Fibroblast of the aortic adventitia (primary cell): Measurements from ENCODE around the gene ADAMTS10. TPM values are rescaled to one million over a fixed set of nuclear protein-coding genes. Genes with fewer than 3 reads are reported as not detected.

Experiments
- DNase-seq: peaks from one replicate; pipeline ENCODE4 v3.0.0-alpha.2; 2010; ENCODE audit warnings: low read depth
- H3K4me3 ChIP-seq: 2 replicates; pipeline ENCODE4 v1.5.1; 2011; ENCODE audit warnings: low read depth, mild to moderate bottlenecking, control low read depth, low read length, moderate library complexity
- CTCF ChIP-seq: IDR thresholded peaks from 2 replicates; pipeline ENCODE4 v1.5.1; 2011; ENCODE audit warnings: mild to moderate bottlenecking, low read length, control low read depth, inconsistent platforms; ENCODE audit not compliant: insufficient read depth
- total RNA-seq: library from RNA; depleted of rRNA; stranded (reverse); fragments of >200 nt; gene quantifications from 2 replicates; pipeline ENCODE4 v1.2.3, GENCODE V29; 2012; ENCODE audit warnings: low replicate concordance

ADAMTS10 gene
- total RNA-seq, 1 donor = 15.8 TPM

- no peak for DNase-seq
- no peak overlapping the region for H3K4me3 ChIP-seq
- TF ChIP-seq CTCF = no peak
Observed at GRCh38 chr19:8643860-8644653, 33.5 kb upstream of the ADAMTS10 start.

- no peak for DNase-seq
- H3K4me3 ChIP-seq = no peak overlapping the region
- TF ChIP-seq CTCF = no peak
Observed at GRCh38 chr19:8642561-8642960, 32.0 kb upstream of the ADAMTS10 start.

GRCh38 chr19:8641908-8642547, 31.5 kb upstream of the ADAMTS10 start:
- peak; percentile 81 for DNase-seq
- H3K4me3 ChIP-seq = no peak overlapping the region
- peak; percentile 60 for TF ChIP-seq CTCF

- no peak for TF ChIP-seq CTCF
- no peak overlapping the region for H3K4me3 ChIP-seq
- no peak for DNase-seq
Observed at GRCh38 chr19:8641221-8641907, 30.8 kb upstream of the ADAMTS10 start.

- no peak for TF ChIP-seq CTCF
- DNase-seq = no peak
- no peak overlapping the region for H3K4me3 ChIP-seq
Observed at GRCh38 chr19:8640402-8641004, 30.0 kb upstream of the ADAMTS10 start.

- TF ChIP-seq CTCF = no peak
- DNase-seq = peak; percentile 38
- H3K4me3 ChIP-seq = no peak overlapping the region
Observed at GRCh38 chr19:8639821-8640401, 29.4 kb upstream of the ADAMTS10 start.
